Measurements from ENCODE around the gene PEX5L.

The PEX5L gene

DNA sequence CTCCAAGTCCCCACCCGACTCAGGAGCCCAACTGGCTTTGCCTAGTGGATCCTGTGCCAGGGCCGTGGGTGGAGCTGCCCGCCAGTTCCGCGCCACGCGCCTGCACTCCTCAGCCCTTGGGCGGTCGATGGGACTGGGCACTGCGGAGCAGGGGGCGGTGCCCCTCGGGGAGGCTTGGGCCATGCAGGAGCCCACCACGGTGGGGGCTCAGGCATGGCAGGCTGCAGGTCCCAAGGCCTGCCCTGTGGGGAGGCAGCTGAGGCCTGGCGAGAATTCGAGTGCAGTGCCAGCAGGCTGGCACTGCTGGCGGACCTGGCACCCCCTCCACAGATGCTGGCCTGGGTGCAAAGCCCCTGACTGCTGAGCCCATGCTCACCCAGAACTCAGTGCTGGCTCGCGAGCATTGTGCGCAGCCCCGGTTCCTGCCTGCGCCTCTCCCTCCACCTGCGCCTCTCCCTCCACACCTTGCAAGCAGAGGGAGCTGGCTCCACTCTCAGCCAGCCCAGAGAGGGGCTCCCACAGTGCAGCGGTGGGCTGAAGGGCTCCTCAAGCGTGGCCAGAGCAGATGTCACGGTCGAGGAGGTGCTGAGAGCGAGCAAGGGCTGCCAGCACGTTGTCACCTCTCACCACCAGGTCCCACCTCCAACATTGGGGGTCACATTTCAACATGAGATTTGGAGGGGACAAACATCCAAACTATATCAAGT lies 261.2 kb downstream of the PEX5L start:
- no peak for DNase-seq (ENCODE audit: low read depth in 1 of 2, low spot score in 1 of 2)

DNA sequence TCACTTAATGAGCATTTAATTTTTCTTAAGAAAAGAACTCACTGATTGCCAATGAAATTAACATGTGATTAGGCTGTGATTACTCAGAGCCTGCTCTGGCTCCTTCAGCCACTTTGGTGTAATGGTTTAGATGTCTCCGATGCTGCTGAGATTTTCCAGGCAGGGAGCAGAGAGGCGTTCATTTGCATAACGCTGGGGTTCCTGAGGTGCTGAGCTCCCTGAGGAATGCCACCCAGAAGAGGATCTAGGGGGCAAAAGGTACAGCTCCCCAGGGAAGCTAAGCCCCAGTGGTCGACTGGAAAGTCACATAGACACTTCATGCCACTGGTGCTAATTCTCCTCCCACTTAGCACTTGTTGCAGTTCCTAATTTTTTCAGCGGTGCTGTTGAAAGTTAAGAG lies 264.4 kb downstream of the PEX5L start:
- no peak for DNase-seq (ENCODE audit: low read depth in 1 of 2, low spot score in 1 of 2)

DNA sequence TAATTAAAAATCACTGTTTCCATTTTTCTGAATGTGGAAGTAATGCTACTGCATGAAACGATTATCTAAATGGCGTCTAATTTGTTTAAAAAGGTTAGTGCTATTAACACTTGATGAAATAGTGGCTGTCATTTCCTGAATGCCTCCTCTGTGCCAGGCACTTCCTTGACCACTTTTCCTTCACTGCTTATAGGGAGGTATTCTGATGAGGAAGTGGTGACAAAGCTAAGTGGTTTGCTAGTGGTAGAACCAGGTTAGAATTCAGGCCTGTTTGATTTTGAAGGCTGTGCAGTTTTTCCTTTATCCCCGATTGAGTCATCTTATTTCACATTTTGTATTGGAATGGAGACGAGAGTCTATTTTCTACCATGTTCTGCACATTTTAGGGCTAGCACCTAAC lies 264.9 kb downstream of the PEX5L start:
- no peak for DNase-seq (ENCODE audit: low read depth in 1 of 2, low spot score in 1 of 2)

DNA sequence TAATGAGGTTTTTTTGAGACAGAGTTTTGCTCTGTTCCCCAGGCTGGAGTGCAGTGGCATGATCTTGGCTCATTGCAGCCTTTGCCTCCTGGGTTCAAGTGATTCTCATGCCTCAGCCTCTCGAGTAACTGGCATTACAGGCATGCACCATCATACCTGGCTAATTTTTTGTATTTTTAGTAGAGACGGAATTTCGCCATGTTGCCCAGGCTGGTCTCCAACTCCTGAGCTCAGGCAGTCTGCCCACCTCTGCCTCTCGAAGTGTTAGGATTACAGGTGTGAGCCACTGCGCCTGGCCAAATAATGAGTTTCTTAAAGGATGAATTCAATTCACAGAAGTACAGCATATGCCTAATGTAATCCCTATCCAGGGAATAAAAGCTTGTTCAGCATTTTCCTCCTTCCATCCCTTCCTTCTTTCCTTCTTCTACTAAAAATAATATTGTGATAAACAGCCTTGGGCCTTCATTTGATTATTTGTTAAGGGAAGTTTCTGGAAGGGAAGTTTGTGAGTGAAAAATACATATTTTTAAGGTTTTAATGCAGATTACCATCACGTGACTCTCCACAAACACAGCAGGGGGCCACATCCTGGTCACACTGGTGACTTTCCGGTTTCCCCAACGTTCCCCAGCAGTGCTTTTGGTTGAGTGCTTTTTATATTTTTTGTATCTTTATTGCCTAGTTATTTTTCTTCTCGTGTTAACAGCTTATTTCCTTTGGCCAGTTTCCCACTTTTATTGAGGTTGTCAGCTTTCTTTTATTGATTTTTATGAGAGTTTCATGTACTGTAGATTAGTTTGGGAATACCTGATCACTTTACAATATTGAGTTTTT lies 267.1 kb downstream of the PEX5L start:
- DNase-seq (ENCODE audit: low read depth in 1 of 2, low spot score in 1 of 2) = no peak

DNA sequence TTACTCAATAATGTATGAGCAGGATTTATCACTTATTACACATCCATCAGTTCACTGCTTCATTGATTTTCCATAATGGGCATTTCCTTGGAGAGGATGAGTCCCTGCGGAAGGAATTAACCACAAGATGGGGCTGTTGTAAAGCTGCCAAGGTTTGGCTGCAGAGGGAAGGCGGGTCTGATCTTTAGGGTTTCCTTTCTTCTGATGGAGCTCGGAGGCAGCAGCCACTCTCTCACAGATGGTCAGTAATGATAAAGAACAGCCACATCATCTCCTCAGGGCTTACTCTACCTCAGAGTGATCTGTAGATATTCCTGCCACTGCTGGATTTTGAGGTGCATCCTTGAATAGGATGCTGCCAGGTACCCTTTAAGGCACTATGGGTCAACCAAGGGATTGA lies 268.7 kb downstream of the PEX5L start:
- no peak for DNase-seq (ENCODE audit: low read depth in 1 of 2, low spot score in 1 of 2)

DNA sequence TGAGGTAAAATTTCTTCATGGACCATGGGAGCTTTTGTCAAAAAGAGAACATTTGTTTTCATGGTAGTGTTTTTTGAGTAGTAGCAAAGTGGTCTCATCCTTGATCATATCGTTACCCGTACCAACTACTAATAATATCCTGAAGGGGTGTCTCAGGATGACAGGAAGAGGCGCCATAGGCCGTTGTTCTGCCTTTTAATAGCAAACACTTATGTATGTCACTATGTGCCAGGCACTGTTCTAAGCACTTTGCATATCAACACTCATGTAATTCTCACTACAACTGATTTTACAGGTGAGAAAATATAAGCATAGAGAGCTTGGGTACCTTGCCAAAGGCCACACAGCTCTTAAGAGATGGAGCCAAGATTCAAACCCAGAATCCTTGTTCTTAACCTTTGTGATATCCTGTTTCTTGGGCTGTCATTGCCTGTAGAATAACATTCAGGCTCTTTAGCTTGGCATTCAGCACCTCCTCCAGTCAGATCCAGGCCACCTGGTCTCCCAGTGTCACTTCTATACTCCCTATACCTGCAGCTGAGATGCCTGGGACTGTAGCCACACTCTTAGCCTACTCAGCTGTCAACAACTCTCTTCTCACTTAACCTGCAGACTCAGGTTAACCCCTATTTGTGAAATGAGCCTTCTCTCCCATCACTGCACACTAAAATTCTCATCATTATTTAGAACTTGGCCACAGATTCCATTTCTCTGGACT lies 270.2 kb downstream of the PEX5L start:
- no peak for DNase-seq (ENCODE audit: low read depth in 1 of 2, low spot score in 1 of 2)

DNA sequence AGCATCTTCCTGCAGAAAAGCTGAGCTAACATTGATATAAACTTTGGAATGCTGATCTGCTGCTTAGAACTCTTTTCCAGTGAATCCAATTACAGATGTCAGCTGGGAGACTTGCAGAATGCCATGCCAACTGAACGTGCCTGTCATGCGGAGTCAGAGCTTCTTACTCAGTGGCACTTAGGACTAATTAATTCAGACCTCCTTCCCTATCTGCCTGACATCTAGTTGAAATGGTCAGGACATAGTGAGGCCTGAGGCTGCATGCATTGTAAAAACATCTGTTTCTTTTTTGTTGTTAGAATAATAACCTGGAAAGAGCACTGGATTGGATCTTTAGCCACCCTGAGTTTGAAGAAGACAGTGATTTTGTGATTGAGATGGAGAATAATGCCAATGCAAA lies 271.3 kb downstream of the PEX5L start:
- DNase-seq (ENCODE audit: low read depth in 1 of 2, low spot score in 1 of 2) = no peak

DNA sequence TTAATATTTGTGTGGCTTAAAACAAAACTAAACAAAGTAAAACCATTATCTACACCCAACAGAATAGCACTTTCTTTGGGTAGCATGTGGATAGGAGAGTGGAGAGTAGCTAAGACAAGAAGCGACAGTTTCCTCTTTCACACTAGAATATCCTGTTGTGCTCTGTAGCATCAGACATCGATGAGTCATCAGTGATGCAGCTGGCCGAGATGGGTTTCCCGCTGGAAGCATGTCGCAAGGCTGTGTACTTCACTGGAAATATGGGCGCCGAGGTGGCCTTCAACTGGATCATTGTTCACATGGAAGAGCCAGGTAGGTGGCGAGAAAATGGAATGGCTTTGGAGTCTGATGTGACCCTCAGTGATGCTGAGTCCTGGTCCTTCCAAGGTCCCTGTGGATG lies 275.8 kb downstream of the PEX5L start:
- DNase-seq (ENCODE audit: low read depth in 1 of 2, low spot score in 1 of 2) = no peak

DNA sequence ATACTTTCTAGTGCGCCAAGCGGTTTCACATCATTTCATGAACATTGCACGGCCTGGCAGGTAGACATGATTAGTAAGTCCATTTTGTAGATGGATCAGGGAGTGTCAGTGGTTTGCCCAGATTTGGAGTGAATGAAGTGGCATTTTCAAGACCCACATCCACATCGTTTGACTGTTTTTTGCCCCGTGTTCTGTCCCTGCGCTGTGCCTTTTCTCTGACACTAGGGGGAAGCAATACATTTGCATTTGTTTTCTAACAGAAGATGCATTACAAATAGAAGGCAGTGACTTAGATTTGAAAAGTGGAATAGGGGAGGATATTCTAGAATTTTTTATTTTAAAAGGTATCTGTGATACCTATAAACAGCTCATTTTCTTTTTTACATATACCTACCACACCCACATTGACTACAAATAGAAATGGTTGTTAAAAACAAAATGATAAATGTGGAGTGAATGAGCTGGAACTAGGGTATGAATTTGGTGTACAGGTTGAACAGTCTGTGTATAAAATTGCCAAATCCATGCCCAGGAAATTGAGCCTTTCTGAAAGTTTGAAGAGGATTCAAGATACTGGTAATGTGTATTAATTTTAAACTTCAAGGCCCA lies 285.9 kb downstream of the PEX5L start:
- no peak for DNase-seq (ENCODE audit: low read depth in 1 of 2, low spot score in 1 of 2)

DNA sequence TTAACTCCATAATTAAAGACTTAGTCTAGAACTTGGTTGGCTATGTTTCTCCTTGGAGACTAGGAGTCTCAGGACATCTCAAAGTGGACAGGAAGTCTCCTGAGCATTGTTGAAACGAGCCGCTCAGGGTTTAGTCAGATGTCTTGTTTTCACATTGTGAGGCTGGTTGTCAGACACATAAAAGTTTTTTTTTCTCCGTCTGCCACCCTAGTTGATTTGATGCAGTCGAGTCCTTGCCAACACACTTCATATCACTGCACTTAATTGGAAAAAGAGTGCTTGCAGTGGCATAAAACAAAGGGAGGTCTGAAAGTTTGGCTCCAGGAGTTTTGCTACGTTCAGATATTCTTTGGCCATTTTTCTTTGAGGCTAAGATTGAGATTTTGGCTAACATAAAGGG lies 291.0 kb downstream of the PEX5L start:
- no peak for DNase-seq (ENCODE audit: low read depth in 1 of 2, low spot score in 1 of 2)

DNA sequence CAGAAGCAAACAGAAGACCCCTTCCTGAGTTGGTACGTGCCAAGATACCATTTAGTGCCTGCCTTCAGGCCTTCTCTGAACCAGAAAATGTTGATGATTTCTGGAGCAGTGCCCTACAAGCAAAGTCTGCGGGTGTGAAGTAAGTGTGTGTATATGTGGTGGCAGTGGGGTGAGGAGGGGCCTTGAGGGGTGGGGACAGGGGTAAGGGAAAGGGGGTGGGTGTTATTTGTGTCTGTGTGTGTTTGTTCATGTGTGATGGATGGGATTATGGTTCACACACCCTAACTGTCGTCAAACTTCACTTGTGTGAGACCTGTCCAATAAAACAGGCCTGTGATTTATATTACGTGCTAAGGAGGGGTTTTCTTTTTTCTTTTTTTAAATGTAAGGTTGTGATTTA lies 291.7 kb downstream of the PEX5L start:
- no peak for DNase-seq (ENCODE audit: low read depth in 1 of 2, low spot score in 1 of 2)

All from activated T-helper 1 cell treated with anti-CD3 and anti-CD28 coated beads, Interleukin-2, amount 50 U/mL, for 16 hours (primary cell).